Kidney epithelial cell (primary cell): ENCODE measurements around the gene AUNIP. TPM values are rescaled to one million over a fixed set of nuclear protein-coding genes. Genes with fewer than 3 reads are reported as not detected.

Experiments
- DNase-seq: peaks from one replicate; pipeline ENCODE4 v3.0.0-alpha.2; 2010; ENCODE audit warnings: low read depth
- H3K27me3 ChIP-seq: 2 replicates; pipeline ENCODE4 v1.6.0; 2011; ENCODE audit warnings: low read length; ENCODE audit not compliant: control insufficient read depth, insufficient read depth
- H3K36me3 ChIP-seq: 2 replicates; pipeline ENCODE4 v1.5.1; 2011; ENCODE audit warnings: low read length; ENCODE audit not compliant: control insufficient read depth, insufficient read depth
- H3K4me3 ChIP-seq: 2 replicates; pipeline ENCODE4 v1.5.1; 2011; ENCODE audit warnings: low read depth, mild to moderate bottlenecking, control low read depth, low read length
- total RNA-seq: library from RNA; depleted of rRNA; stranded (reverse); fragments of >200 nt; gene quantifications from 2 replicates; pipeline ENCODE4 v1.2.3, GENCODE V29; 2015
- TF ChIP-seq, protein P1 (sequence below): IDR thresholded peaks from 2 replicates; pipeline ENCODE4 v1.5.1; 2011; ENCODE audit warnings: mild to moderate bottlenecking, moderate library complexity, low read length, control low read depth, inconsistent platforms; ENCODE audit not compliant: insufficient read depth, poor library complexity, severe bottlenecking

The AUNIP gene
- total RNA-seq, 1 donor from 2014 or later, result 1.7 TPM

DNA sequence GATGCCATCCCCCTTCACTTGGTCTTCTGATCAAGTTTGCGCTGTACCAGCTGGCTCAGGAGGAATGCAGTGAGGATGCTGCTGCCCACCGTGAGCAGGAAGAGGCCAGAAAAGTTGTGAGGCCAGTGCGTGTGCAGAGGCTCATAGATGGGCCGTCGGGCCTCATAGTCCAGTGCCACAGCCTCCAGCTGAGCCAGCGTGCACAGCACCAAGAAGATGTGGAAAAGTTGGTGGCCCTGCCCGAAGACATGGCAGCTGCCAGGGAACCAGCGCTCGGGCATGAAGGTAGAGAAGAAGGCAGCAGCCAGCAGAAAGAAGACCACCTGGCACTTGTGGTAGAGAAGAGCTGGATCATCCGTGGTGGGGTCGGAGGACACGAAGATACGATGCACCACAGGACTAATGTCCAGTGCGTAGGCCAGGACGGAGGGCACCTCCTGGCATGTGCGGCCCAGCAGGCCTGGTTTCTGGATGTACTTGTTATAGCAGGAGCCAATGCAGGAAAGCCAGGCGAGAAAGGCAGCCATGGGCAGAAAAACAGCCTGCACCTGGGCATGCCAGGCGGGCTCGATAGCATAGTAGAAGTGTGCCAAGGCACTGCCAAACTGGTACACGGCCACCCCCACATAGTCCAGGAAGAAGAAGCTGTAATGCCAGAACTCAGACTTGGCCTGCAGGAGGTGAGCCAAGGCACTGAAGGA, 3.7 kb upstream of the AUNIP start:
- H3K36me3 ChIP-seq, result no peaks in the 10 kb centered on the region
- TF ChIP-seq, protein P1, sequence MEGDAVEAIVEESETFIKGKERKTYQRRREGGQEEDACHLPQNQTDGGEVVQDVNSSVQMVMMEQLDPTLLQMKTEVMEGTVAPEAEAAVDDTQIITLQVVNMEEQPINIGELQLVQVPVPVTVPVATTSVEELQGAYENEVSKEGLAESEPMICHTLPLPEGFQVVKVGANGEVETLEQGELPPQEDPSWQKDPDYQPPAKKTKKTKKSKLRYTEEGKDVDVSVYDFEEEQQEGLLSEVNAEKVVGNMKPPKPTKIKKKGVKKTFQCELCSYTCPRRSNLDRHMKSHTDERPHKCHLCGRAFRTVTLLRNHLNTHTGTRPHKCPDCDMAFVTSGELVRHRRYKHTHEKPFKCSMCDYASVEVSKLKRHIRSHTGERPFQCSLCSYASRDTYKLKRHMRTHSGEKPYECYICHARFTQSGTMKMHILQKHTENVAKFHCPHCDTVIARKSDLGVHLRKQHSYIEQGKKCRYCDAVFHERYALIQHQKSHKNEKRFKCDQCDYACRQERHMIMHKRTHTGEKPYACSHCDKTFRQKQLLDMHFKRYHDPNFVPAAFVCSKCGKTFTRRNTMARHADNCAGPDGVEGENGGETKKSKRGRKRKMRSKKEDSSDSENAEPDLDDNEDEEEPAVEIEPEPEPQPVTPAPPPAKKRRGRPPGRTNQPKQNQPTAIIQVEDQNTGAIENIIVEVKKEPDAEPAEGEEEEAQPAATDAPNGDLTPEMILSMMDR, result no peak
- no peak overlapping the region for H3K4me3 ChIP-seq

DNA sequence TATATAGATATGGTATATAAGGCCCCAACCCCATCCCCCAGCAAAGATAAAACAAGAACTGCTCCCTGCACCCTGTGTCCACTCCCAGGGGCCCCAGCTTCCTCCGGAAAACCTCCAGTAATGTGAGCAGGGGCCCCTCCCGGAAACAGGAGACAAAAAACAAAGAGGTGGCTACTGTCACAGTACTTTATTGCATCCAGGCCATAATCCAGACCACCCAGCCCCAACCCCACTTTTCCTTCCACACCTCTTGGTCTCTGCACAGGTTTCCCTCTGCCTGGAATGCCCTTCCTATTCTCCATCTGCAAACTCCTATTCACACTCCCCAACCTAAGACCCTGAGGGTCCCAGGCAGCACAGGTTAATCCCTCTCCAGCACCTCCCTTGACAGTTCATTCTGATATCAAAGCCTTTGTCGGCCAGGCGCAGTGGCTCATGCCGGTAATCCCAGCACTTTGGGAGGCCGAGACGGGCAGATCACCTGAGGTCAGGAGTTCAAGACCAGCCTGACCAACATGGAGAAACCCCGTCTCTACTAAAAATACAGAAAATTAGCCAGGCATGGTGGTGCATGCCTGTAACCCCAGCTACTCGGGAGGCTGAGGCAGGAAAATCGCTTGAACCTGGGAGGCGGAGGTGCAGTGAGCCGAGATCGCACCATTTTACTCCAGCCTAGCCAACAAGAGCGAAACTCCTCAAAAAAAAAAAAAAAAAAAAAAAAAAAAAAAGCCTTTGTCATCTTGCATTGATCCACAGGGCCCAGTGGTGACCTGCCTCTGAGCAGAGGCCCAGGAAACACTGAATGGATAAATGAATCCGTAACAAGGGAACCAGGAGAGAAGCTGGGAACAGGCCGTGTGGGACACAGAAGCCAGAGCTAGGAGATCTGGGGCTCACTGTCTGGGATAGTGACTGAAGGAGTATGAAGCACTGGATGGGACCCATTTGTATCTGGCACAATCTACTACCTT, 2.3 kb upstream of the AUNIP start:
- H3K36me3 ChIP-seq, result no peaks in the 10 kb centered on the region
- TF ChIP-seq, protein P1, result no peak
- DNase-seq, result no peak
- no peaks in the 10 kb centered on the region for H3K27me3 ChIP-seq
- no peak overlapping the region for H3K4me3 ChIP-seq

More for the DNA sequence above, 3.7 kb upstream of the AUNIP start:
- no peaks in the 10 kb centered on the region for H3K27me3 ChIP-seq
- no peak for DNase-seq

DNA sequence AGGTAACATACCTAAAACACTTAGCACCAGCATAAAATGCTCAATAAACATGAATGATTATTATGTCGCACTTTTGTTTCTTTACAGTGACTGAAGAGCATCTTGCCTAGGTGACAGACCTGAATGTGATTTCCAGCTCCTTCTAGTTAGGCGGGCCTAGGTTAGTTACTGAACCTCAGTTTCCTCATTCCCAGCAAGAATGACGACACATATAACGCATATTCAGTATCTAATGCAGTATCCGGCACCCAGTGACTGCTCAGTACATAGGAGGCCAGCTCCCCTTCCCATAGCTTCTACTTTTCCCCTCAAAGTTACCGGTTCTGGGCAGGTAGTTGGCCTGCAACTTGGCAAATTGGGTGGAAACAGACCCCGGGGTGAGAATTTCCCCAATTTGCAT, 763 bp downstream of the AUNIP start:
- TF ChIP-seq, protein P1, result no peak
- Histone ChIP-seq H3K4me3 (peak overlapping the region; percentile 66), H3K27me3 (no peaks in the 10 kb centered on the region), H3K36me3 (no peaks in the 10 kb centered on the region)
- DNase-seq, result no peak

DNA sequence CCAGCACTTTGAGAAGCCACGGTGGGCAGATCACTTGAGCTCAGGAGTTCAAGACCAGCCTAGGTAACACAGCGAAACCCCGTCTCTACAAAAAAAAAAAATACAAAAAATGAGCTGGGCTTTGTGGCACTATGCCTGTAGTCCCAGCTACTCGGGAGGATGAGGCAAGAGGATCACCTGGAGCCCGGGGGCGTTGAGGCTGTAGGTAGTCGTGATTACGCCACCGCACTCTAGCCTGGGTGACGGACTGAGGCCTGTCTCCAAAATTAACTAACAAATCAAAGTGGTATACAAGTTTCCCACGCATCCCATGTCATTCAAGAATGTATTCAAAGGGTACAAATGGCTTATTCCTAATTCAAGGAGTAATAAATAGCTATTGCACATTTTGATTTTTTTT, 2.4 kb downstream of the AUNIP start:
- Histone ChIP-seq H3K36me3 (no peaks in the 10 kb centered on the region), H3K27me3 (no peaks in the 10 kb centered on the region), H3K4me3 (no peak overlapping the region)
- TF ChIP-seq, protein P1, result no peak
- no peak for DNase-seq

DNA sequence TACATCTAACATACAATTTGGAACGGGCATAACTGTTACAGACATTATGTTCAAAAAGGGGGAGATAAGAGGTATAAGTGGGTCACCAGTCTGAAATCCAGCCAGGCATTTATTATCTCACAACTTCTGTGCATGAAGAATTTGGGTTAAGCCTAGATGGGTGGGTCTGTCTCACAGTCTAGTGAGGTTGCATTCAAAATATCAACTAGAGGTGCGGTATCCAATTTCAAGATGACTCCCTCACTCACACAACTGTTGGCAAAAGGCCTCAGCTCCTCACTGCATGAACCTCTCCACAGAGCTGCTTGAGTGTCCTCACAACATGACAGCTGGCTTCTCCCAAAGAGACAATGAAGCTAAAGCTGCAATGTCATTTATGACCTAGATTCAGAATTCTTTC, 4.7 kb downstream of the AUNIP start:
- DNase-seq, result no peak
- TF ChIP-seq, protein P1, result no peak
- Histone ChIP-seq H3K4me3 (no peak overlapping the region), H3K36me3 (no peaks in the 10 kb centered on the region), H3K27me3 (no peaks in the 10 kb centered on the region)
